ENCODE measurements around the gene CTAGE1.

The CTAGE1 gene

DNA sequence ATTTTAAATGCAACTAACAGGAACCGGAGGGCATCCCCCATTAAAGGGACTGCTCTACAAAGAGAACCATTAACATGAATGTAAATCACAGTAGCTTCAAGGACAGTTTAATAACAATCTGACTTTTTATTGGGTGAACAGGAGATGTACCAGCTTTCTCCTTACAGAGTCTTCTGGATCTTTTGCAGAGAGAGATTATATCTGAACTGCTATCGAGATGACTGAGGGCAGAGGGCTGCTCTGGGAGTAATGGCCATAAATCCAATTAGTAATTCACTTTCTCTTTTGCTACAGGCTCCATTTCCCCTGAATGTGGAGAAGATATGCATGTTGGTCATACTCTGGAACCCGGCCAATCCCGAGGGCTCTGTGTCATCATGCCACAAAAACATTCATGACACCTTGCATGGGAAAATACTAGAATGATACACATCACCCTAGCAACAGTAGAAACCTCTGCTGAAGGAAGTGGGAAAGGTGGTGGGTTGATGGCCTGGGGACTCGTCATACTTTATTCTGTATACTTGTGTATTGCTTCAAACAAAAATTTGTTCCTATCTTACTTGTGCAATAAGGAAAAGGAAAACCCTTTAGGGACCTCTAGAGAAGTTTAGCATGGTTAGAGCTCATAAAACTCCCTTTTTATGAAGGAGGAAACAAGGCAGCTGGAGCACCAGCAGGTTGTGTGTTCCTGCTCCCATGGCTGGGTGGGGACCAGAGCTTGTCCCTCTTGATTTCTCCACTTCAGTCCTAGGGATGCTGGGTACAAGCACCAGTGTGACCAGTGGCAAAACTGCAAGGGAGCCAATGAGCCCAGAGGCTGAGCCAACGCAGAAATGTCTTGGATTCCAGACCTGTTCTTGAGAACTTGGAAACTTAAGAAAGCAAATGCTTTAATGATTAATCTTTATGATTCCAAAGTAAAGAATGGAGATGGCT, 26.0 kb downstream of the CTAGE1 start:
- in situ Hi-C loops (cut with HindIII; ENCODE audit: low pct_unique_long_range_greater_than_20kb, low sequenced_read_pairs), result no loop called here
- no peak for DNase-seq (ENCODE audit: low read depth in 1 of 2, low spot score in 1 of 2)
- TF ChIP-seq JUND (IDR thresholded peaks at IDR 0.05; ENCODE audit: low read depth), result no peak

DNA sequence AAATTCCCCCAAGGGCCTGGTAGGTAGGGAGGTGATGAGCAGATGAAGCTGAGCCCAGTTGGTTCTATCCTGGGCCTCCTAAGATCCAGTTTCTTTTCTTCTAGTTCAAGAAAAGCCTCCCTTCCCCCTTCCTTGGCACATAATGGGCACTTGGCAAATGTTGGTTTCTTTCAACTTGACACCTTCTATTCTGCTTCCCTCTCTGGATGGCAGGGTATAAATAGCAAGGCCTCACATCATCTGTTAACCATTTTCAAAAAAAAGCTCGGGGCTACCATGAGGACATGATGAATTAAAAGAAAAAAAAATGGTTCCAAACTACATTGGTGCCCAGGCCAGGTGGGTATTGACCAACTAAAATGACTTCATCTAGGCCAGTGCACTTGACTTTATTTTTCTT, 29.9 kb downstream of the CTAGE1 start:
- in situ Hi-C loops (cut with HindIII; ENCODE audit: low pct_unique_long_range_greater_than_20kb, low sequenced_read_pairs), result no loop called here
- no peak for DNase-seq (ENCODE audit: low read depth in 1 of 2, low spot score in 1 of 2)

DNA sequence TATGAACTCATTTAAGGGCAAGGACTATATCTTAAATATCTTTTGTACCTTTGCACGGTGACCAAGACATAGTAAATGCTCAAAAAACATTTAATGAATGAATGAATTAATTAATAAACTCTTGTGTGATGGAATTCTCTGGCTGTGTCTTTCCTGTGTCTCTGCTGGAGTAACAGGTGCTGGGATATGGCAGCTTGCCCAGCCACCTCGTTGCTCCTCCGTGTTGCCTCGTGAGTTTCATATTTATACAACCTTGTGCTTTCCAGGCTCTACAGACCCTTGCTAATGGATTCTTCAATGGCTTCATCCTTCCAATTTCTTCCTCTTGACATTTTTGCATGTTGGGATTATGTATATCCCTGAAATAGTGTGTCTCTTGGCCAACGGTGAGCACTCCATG, 30.4 kb downstream of the CTAGE1 start:
- DNase-seq (ENCODE audit: low read depth in 1 of 2, low spot score in 1 of 2), result no peak
- in situ Hi-C loops (cut with HindIII; ENCODE audit: low pct_unique_long_range_greater_than_20kb, low sequenced_read_pairs), result no loop called here
- no peak for TF ChIP-seq JUND (IDR thresholded peaks at IDR 0.05; ENCODE audit: low read depth)

More for the DNA sequence above, 29.9 kb downstream of the CTAGE1 start:
- TF ChIP-seq JUND (IDR thresholded peaks at IDR 0.05; ENCODE audit: low read depth), result no peak

DNA sequence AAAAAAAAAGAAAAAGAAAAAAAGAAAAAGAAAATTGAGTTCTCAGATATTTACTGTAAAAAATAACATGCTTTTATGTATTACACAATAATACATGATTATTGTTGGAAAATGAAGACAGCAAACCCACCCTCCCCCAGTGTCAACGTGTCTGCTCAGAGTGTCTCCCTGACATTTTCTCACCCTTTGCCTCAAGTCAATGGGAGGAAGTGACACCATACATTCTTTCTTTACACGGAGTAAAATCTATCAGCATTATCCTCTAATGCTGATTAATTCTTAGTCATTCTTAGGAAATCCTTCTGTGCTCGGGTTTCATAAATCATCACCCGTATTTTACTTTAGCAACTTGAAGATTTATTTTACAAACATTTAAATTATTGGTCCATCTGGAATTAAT, 32.0 kb downstream of the CTAGE1 start:
- no peak for DNase-seq (ENCODE audit: low read depth in 1 of 2, low spot score in 1 of 2)
- in situ Hi-C loops (cut with HindIII; ENCODE audit: low pct_unique_long_range_greater_than_20kb, low sequenced_read_pairs), result no loop called here
- no peak for TF ChIP-seq JUND (IDR thresholded peaks at IDR 0.05; ENCODE audit: low read depth)

DNA sequence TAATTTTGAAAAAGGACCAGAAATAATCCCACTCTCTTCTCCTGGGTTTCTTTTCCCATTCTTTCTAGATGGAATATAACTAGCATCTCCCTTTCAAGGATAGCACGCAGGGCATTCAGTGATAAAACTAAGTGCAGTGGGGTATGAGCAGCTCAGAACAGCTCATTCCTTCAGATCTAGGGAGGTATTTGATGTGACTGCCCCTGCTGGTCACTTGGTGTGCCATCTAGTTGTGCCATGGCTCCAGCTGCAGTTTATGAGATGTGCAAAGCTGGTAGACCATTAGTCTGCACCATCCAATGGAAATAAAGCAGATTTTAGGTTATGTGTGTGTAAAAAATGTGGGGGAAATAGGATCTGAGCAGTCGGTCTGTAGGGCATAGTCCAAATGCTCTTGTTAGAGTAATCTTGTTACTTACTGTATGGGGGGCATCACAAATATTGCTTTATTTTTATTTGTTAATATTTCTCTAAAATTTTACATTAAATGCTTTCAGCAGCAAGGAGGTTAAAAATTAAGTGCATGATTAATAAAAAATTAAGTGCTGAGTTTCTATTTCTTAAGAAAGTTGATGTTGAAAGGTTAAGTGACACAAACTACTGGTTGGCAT, 38.9 kb downstream of the CTAGE1 start:
- TF ChIP-seq JUND (IDR thresholded peaks at IDR 0.05; ENCODE audit: low read depth), result no peak
- in situ Hi-C loops (cut with HindIII; ENCODE audit: low pct_unique_long_range_greater_than_20kb, low sequenced_read_pairs), result no loop called here
- DNase-seq (ENCODE audit: low read depth in 1 of 2, low spot score in 1 of 2), result peak; percentile 7 to 56

DNA sequence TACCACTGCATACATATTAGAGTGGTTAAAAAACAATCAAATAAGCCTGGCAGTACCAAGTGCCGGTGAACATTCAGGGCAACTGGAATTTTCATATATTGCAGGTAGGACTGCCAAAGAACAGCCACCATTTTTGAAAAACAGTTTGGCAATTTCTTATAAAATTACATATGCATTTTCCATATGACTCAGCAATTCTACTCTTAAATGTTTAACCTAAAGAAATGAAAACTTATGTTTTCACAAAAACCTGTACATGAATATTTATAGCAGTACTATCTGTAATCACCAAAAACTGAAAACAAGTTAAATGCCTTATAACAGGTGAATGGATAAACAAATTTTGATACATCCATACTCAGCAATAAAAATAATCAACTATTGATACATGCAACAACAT, 39.9 kb downstream of the CTAGE1 start:
- in situ Hi-C loops (cut with HindIII; ENCODE audit: low pct_unique_long_range_greater_than_20kb, low sequenced_read_pairs), result no loop called here

DNA sequence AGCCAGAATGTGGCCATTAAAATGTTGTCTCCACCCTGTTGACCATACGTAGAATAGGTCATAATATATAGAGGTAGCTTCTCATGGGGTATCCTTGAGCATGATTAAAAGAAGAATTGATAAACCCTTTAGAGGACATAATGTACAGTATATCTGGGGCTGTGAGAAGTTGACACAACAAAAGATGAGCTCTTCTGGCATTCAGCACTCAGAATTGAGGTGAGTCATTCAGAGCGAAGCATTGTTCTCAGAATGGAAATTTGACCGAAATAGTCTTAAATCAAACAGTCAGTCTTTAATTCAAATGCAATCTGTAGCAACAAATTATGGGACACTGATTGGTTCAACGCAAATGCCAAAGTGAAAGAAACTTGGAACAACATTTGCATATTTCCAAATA, 47.3 kb downstream of the CTAGE1 start:
- DNase-seq (ENCODE audit: low read depth in 1 of 2, low spot score in 1 of 2), result no peak
- TF ChIP-seq JUND (IDR thresholded peaks at IDR 0.05; ENCODE audit: low read depth), result no peak
- in situ Hi-C loops (cut with HindIII; ENCODE audit: low pct_unique_long_range_greater_than_20kb, low sequenced_read_pairs), result no loop called here

More for the DNA sequence above, 39.9 kb downstream of the CTAGE1 start:
- no peak for DNase-seq (ENCODE audit: low read depth in 1 of 2, low spot score in 1 of 2)
- TF ChIP-seq JUND (IDR thresholded peaks at IDR 0.05; ENCODE audit: low read depth), result no peak

DNA sequence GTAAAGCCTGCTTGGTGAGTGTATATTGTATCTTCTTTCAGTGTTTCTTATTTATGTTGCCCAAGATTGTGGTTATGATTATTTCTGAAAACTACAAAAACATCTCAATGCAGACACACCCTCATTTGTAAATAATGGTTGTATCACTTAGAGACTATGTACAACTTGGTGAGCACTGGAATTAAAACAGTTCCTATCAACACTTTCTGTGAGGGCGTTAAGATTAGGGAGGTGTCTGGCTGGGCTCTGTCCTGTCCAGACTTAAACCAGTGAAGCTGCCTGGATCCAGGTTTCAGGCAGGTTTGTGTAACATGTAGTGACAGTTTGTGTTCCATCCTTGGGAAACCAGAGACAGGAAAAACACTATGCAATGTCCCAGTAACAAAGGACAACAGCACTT, 49.7 kb downstream of the CTAGE1 start:
- in situ Hi-C loops (cut with HindIII; ENCODE audit: low pct_unique_long_range_greater_than_20kb, low sequenced_read_pairs), result no loop called here
- no peak for TF ChIP-seq JUND (IDR thresholded peaks at IDR 0.05; ENCODE audit: low read depth)
- no peak for DNase-seq (ENCODE audit: low read depth in 1 of 2, low spot score in 1 of 2)

DNA sequence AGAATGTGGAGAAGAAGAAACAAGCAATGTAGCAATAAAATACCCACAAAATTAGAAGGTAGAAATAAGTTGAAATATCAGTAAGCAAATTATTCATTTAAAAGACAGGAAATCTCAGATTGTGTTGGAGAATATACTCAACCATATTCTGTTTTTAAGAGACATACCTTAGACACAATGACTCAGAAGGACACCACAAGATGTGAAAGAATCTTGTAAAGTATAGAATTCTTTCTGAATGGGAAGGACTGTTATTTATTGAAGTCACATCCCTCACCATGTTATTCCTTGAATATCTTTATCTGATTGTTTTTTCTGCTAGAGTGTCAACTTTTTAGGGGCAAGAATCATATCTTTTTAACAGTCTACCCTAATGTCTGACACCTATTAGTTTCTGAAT, 50.4 kb downstream of the CTAGE1 start:
- in situ Hi-C loops (cut with HindIII; ENCODE audit: low pct_unique_long_range_greater_than_20kb, low sequenced_read_pairs), result no loop called here
- no peak for TF ChIP-seq JUND (IDR thresholded peaks at IDR 0.05; ENCODE audit: low read depth)

DNA sequence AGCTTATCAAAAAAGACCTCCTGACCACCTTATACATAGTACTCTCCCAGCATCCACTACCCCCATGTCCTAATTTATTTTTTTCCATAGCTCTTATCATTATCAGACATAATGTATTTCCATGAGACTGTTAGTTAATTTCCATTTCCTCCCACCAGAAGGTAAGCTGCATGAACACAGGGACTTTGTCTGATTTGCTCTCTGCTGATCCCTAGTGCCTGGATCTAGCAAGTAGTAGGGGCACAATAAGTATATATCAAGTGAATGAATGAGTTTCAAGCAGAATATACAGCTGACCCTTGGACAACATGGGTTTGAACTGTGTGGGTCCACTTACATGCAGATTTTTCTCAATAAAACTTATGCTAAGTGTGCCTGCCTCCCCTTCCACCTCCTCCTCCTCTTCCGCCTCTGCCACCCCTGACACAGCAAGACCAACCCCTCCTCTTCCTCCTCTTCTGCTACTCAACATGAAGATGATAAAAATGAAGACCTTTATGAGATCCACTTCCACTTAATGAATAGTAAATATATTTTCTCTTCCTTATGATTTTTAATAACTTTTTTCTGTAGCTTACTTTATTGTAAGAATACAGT, 53.8 kb downstream of the CTAGE1 start:
- in situ Hi-C loops (cut with HindIII; ENCODE audit: low pct_unique_long_range_greater_than_20kb, low sequenced_read_pairs), result no loop called here
- peak in 1 of 2 experiments; percentile 36 for DNase-seq (ENCODE audit: low read depth in 1 of 2, low spot score in 1 of 2)
- no peak for TF ChIP-seq JUND (IDR thresholded peaks at IDR 0.05; ENCODE audit: low read depth)

More for the DNA sequence above, 50.4 kb downstream of the CTAGE1 start:
- no peak for DNase-seq (ENCODE audit: low read depth in 1 of 2, low spot score in 1 of 2)

Measured in T47D (cell line).